Measurements from ENCODE around the gene TCAP. TPM values are rescaled to one million over a fixed set of nuclear protein-coding genes. Genes with fewer than 3 reads are reported as not detected.

The TCAP gene
- total RNA-seq, 1 donor from 2014 or later, result 0.60 TPM

DNA sequence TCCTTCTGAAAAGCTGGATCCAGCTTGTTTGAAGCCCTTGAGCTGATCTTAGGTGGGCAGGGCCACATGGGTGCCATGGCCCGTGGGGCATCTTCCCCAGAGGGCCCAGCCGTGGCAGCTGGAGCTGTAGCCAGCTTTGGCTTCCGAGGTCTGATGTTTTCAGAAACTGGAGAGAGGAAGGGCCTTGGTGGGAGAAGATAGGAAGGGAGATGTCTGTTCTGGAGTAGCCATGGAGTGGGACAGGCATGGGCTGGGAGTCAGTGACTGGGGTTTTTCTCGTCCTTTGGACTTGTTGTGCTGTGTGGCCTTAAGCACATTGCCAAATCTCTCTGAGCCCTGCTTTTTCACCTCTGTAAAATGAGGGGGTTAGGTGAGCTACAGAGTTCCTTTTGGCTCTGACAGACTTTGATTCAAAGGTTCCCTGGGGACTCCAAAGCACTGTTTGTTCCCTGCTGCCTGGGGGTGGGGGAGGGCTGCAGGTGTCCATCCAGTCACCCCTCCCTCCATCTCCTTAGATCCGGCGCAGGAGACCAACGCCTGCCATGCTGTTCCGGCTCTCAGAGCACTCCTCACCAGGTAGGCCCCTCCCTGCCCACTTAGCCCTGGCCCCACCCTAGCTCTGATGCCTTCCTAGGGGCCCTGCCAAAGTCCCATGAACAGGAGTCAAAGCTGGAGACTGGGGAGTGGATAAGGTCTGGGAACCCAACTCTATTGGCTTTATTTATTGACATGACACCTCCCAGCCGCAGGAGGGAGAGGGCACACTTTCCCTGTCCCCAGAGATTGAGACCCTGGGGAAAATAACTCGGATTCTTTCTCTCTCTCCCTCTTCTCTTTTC, 36.3 kb upstream of the TCAP start:
- DNase-seq (ENCODE audit: low read depth in 2 of 2), result no peak

DNA sequence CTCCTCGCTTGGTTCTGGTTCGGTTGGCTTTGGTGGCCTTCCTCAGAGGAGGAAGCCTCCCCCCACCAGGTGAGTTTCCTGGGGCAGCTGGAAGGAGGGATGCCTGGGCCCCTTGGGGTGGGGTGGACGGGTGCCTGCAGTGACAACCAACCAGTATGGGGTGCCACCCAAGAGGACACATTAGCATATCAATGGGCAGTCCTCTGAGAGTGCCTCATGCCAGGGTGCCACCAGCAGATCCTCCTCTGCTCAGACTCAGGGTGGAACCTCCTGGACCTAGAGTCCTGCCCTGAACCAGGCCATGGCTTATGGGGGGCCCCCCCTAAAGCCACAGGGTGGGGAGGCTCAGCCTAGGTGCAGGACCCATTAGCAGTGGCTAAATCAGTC, 35.7 kb upstream of the TCAP start:
- DNase-seq (ENCODE audit: low read depth in 2 of 2), result no peak

DNA sequence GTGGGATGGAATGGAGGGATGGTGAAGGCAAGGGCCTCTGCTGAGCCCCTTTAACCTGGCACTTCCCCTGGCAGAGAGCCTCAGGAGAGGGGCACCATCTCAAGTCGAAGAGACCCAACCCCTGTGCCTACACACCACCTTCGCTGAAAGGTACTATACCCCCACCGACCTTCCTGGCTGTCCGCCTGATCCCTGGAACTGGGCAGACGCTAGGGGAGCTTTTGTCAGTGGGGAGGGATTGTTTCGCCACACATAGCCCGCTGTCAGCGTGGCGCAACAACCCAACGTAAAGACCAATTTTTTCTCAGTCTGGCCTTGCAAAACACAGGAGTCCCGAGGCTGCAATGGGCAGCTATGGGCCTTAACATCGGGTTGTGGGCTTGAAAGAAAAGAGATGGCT, 35.3 kb upstream of the TCAP start:
- no peak for DNase-seq (ENCODE audit: low read depth in 2 of 2)

DNA sequence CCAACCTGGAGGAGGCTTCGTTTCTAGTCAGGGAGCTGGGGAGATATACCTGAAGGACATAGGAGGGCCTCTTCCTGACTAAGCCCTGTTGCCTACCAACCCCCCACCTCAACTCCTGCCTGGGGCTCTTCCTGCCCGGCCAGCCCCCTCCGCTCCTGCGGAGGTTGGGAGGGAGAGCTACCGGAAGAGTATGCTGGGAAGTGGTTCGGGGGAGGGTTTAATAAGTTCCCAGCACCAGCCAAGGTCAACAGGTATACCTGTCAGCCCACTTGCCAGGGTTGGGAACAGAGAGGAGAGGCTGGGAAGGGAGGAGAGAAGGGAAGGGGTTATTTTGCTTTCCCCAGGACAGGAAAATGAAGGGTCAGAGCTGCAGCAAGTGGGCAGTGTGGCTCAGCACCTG, 33.7 kb upstream of the TCAP start:
- no peak for DNase-seq (ENCODE audit: low read depth in 2 of 2)

DNA sequence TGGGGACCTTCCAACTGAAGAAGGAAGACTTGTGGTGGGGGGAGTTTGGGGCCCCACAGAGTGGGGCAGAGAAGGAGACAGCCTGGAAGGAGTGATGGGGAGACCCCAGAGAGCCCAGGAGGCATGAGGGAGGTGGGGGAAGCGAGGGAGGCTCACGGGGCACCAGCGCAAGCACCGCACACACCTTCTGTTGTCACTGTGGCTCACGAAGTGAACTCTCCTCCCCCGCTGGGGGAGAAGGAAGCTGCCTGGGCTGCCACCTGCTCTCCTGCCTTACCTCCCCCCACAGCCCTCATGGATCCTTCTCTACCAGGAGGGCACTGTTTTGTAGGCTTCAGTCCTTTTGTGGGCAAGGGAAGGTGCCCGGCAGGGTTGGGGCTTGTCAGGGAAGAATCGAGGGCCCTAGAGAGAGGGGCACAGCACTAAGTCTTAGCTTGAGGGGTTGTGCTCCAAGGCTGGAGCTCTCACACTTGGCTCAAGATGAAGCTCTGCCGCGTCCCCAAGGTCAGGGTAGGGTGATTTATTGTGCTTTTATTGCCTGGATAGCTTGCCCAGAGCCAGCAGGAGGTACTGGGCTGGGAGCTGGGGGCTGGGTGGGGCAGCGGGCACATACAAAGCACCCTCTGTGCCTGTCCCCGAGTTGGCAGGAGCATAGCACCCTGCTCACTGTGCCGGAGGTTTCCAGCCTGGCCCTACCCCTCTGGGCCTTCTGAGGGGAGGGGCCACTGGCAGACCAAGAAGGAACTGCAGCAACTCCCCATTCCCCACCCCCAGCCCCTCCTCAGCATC, 32.8 kb upstream of the TCAP start:
- no peak for DNase-seq (ENCODE audit: low read depth in 2 of 2)

DNA sequence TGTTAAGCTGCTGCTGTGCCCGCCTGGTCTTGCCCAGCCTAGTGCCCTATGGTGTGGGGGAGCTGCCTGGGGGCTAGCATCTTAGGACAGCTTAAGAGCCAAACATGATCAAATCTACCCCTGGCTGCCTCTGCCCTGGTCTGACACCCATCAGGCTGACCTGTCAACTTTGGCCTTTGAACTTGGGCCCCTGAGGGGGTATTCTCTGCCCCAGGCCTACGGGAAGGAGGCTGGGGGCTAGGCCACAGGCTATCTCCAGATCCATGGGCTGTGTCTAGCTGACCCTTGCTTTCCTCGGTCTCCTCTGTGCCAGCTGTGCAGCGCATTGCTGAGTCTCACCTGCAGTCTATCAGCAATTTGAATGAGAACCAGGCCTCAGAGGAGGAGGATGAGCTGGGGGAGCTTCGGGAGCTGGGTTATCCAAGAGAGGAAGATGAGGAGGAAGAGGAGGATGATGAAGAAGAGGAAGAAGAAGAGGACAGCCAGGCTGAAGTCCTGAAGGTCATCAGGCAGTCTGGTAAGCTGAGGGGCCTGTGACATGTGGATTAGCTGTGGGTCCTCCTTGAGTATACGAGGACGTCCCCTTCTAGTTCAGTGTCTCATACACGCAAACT, 31.5 kb upstream of the TCAP start:
- DNase-seq (ENCODE audit: low read depth in 2 of 2), result no peak

DNA sequence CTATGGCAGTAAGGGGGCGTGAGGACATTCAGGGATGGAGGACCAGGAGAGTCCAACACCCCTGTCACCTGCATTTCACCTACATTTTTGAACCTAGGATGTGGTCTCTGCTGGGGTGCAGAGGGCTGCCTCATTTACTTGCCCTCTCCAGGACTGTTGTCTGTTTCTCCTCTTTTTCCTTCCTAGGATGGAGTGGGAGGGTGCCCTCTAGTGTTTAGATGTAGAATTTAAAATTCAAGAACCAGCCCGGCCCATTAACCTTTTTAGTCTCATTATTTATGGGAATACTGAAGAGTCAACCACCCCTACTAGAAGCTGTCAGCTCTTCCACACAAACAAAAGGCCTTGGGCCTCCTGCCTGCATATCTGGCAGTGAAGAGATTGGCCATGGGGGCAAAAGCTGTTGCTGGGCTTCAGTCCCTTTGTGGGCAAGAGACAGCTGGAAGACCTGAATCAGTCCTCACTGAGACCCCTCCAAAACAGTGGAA, 30.7 kb upstream of the TCAP start:
- DNase-seq (ENCODE audit: low read depth in 2 of 2), result peak; percentile 56 to 57

DNA sequence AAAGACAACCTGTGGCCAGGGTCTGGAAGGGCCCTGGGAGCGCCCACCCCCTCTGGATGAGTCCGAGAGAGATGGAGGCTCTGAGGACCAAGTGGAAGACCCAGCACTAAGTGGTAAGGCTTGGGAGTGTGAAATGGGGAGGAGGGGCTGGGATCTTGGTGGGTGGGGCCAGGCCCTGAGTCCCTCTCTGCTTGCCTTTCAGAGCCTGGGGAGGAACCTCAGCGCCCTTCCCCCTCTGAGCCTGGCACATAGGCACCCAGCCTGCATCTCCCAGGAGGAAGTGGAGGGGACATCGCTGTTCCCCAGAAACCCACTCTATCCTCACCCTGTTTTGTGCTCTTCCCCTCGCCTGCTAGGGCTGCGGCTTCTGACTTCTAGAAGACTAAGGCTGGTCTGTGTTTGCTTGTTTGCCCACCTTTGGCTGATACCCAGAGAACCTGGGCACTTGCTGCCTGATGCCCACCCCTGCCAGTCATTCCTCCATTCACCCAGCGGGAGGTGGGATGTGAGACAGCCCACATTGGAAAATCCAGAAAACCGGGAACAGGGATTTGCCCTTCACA, 29.5 kb upstream of the TCAP start:
- DNase-seq (ENCODE audit: low read depth in 2 of 2), result no peak

DNA sequence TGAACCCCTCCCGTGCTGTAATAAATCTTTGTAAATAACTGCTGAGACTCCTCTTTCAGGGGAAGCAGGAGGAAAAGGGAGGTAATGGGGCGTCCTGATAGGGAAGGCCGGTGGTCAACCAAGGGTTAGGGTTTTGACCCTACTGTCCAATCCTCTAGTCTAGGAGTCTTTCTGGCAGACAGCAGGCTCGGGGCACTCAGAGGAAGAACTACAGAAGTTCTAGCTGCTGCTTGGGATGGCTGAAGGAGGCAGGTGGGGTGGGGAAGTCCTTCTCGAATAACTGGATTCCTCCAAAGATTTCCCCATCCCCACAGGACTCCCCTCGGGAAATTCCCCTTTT, 28.6 kb upstream of the TCAP start:
- no peak for DNase-seq (ENCODE audit: low read depth in 2 of 2)

DNA sequence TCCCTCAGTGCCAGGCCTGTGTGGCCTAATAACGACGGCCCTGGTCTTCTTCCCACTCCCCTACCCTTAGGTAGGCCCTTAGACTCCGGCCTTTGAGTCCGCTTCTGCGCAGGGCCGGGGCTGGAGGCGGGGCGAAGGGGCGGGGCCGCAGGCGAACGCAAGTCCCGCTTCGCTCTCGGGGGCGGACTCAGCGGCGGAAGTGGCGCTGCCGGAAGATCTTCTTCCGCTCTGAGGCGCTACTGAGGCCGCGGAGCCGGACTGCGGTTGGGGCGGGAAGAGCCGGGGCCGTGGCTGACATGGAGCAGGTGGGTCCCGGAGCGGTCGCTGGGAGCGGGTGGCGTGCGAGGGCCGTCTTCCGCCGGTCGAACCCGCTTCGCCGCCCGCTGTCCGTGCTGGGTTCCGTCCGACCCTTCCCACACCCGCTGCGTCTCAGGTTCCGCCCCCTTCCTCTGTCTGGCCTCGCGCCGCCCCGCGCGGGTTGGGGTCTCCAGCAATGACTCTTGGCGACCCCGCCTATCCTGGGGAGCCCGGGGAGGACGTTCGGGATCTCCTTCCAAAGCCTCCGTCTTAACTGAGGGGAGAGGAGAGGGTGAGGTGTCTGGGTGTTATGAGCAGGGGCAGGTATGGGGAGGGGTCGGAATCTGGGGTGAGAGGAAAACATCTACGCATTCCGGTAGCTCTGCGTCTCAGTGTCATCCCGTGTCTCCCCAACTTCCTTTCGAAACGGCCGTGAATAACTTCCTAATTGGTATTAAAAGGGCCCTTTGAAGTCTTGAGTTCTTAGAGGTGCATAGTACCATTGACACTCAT, 28.0 kb upstream of the TCAP start, which contains the start of gene STARD3:
Gene STARD3, plus strand, starts transcription at position 218 of the 810 bp plus-strand sequence. CDS start 16,388 bp downstream, outside the sequence.
- peak; percentile 91 to 93 for DNase-seq (ENCODE audit: low read depth in 2 of 2)

DNA sequence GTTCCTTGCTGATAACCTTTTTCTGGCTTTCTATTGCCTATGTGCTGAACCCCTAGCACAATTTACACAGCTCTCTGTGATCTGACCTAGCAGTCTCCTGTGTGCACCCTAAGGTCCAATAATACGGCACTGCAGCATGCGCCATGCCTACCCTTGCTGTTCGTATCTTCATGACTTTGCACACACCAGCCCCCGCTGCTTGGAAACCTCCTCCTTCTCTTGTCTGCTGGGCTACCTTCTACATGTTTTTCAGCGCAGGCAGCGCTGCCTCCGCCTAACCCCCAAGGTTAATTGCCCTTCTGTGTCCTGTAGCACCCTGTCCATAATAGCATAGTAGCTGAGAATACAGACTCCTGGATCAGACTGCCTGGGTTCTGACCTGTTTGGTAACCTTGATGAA, 26.8 kb upstream of the TCAP start:
- DNase-seq (ENCODE audit: low read depth in 2 of 2), result no peak

DNA sequence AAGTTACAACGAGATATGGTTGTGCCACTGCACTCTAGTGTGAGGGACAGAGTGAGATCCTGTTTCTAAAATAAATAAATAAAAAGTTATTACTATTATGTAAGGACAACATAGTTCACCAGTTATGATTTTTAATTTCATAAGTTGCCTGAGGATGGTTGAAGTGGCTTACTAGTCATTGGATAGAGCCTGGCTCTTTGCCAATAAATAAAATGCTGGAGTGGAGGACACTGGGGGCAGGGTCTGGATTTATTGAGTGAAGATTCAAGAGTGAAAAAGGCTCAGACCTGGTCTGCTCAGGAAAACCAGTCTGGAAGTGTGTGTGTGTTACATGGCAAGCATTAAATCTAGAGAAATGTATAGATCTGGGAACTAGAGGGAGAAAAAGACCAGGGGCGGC, 26.1 kb upstream of the TCAP start:
- DNase-seq (ENCODE audit: low read depth in 2 of 2), result no peak

DNA sequence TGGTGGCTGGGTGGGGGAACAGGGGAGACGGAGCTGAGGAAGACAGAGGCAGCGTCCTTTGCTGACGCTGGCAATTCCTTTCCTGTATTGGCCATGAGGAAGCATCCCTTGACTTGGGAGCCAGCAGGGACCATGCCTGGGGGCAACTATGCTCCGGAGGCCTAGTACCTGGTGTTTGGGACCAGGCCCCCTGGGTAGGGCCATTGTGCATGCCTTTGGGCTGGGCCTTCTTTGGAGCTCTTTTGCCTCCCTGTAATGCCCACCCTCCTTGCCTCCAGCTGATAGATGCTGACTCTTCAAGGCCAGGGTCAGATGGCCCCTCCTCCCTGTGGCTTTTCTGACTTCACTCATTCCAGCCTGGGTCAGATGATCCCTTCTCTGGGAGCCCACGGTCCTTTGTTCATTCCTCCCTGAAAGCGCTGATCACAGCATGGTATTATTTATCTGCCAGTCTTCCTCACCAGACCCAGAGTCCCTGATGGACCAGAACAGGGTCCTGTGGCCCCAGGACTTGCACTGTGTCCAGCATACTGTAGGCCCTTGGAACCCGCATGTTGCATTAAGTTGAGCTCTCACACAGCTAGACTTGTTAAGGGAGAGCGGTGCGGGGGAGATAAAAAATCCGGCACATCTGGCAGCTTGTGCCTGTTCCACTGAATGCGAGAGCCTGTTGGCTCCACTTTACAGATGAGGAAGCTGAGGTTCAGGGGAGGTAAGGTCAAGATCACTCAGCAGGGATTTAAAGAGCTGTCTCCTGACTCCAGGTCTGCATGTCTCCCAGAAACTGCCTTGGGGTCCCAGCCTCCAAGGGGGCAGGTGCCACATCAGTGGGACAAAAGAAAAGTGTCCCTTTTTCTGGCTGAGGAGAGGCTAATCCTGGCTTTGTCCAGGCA, 25.3 kb upstream of the TCAP start:
- DNase-seq (ENCODE audit: low read depth in 2 of 2), result no peak

DNA sequence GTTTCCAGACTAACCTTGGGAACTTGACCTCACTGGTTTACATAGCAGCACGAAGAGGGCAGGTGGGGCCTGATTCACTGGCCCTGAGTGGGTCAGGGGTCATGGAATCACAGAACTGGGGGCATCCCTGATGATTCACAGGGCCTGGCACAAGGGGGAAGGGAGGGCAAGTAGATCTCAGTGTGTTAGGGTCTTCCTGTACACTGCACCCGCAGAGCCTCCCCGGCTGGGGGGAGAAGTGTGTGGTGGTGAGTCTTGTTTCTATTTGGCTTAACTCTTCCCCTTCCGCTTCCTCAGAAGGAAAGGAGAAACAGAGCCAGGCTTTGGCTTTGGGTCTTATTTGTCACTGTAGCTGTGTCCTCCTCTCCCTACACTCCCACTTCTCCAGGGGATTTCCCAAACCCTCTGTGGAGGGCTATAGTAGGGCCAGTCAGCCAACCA, 24.5 kb upstream of the TCAP start:
- DNase-seq (ENCODE audit: low read depth in 2 of 2), result peak in 1 of 2 donors; percentile 14

DNA sequence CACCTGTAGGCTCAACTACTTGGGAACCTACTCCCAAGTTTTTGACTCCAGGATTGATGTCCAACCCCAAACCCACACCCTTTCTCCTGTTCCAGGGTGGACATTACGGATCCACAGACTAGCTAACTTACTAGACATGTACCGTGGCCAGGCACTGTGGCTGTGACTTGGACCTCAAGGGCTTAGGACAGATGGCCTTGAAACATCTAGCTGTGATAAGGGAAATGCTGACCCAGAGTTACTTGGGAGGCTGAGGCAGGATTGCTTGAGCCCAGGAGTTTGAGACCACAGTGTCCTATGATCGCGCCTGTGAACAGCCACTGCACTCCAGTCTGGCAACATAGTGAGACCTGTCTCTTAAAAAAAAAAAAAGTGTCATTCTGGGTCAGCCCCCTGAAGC, 24.1 kb upstream of the TCAP start:
- no peak for DNase-seq (ENCODE audit: low read depth in 2 of 2)

DNA sequence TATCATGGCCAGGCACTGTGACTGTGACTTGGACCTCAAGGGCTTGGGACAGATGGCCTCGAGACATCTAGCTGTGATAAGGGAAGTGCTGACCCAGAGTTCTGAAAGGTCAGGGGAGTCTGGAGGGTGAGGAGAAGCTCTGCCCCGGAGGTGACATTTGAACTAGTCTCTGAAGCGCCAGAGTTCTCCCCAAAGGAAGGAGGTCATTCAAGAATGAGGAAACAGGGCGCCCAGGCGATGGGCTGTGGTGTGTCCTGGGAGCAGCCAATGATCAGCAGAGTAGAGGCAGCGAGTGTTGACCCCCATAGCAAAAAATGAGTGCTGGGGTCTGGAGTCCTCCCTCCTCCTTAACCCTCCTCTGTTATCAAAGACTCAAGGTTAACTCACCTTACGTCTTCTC, 23.3 kb upstream of the TCAP start:
- no peak for DNase-seq (ENCODE audit: low read depth in 2 of 2)

DNA sequence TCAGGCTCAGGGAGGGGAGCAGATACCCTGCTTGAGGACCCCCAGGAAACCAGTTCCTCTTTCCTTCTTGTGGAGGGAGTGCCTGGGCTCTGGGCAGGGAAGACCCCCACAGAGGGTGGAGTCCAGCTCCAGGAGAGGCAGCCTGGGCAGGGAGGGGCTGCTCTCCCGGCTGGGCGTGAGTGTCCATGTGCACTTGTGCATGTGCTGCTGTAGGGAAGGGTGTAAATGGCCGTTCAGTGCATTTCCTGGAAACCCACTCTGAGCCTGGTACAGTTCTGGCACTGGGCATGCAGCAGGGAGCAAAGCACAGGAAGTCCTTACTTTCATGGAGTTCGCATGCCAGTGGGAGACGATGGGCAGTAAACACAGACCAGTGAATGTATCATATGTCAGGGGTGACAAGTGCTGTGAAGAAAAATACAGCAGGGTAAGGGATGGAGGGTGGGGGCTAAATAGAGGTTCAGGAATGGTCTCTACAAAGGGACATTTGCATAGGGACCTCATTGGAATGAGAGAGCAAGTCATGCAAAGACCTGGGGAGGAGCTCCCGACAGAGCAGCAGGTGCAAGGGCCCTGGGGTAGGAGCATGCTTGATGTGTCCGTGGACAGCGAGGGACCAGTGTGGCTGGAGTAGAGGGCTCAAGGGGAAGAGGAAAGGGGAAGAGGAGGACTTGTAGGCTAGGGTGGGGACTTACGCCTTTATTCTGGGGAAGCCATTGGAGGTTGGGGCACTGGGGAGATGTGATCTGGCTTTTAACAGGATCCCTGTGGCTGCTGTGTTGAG, 22.7 kb upstream of the TCAP start:
- no peak for DNase-seq (ENCODE audit: low read depth in 2 of 2)

DNA sequence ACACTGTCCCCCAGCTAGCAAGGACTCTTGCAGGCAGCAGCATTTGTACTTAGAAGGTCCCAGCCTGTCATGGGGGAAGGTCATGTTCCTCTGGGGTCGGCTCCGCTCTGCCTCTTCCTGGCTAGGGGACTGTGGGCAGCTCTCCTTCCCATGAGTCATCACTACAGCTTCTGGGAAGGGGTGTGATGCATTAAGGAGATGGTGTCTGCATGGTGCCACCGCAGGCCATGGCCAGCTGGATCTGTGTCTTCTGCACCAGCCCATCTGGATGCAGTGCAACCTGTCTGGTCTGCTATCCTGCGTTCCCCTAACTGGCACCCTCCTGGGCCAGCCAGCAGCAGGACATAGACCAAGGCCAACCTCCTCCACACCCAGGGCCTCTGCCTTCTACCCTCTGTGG, 21.9 kb upstream of the TCAP start:
- peak in 1 of 2 donors; percentile 46 for DNase-seq (ENCODE audit: low read depth in 2 of 2)

DNA sequence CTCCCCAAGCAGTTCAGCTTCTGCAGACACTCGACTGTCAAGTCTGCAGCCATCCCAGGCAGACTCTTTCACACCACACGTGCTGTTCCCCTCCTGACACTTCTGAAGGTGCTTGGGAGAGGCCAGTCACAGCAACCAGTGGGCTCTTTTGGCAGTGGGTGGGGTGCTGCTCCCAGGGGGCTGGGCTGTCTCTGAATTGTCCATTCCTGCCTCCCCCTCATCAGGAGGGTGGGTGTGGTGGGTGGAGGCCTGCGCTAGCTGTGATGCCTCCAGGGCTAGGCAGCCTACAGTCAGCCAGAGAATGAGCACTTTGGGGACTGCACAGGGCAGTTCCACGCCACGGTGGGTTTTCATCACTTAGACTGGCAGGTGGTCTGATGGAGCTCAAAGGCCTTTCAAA, 17.9 kb upstream of the TCAP start:
- DNase-seq (ENCODE audit: low read depth in 2 of 2), result no peak
